ENCODE measurements around the gene ADAM19.
A peak's percentile ranks its signal among the peaks of the same experiment; 100 is the strongest.
"Not testable (repeated sequence)": the region's sequence is repeated elsewhere in the genome, so short reads cannot be mapped to it uniquely, and the experiment has no call there.

Gene ADAM19

GRCh38 chr5:157491471-157491995 lies 84.0 kb downstream of the ADAM19 start:
- no peak for DNase-seq

GRCh38 chr5:157487358-157487757 lies 88.2 kb downstream of the ADAM19 start:
- DNase-seq: no peak

GRCh38 chr5:157486861-157487260 lies 88.7 kb downstream of the ADAM19 start:
- DNase-seq: no peak

GRCh38 chr5:157486221-157486681 lies 89.3 kb downstream of the ADAM19 start:
- no peak for DNase-seq

GRCh38 chr5:157485811-157486210 lies 89.8 kb downstream of the ADAM19 start:
- no peak for DNase-seq

GRCh38 chr5:157485340-157485739 lies 90.2 kb downstream of the ADAM19 start:
- no peak for DNase-seq

- DNase-seq: peak in 5 of 58 donors; percentile 7 to 38 (median 15)
Observed at GRCh38 chr5:157484768-157485167, 90.8 kb downstream of the ADAM19 start.

GRCh38 chr5:157482702-157483101 lies 92.9 kb downstream of the ADAM19 start:
- DNase-seq: not testable (repeated sequence)

GRCh38 chr5:157481666-157482065 lies 93.9 kb downstream of the ADAM19 start:
- DNase-seq: no peak

- no peak for DNase-seq
Observed at GRCh38 chr5:157481265-157481664, 94.3 kb downstream of the ADAM19 start.

- DNase-seq: no peak
Observed at GRCh38 chr5:157479612-157480510, 95.7 kb downstream of the ADAM19 start.

- no peak for DNase-seq
Observed at GRCh38 chr5:157479166-157479565, 96.4 kb downstream of the ADAM19 start.

- no peak for DNase-seq
Observed at GRCh38 chr5:157478726-157479125, 96.8 kb downstream of the ADAM19 start.

GRCh38 chr5:157477814-157478494 lies 97.6 kb downstream of the ADAM19 start:
- DNase-seq: no peak

- DNase-seq: peak in 23 of 58 donors; percentile 7 to 58 (median 26)
Observed at GRCh38 chr5:157476702-157477408, 98.7 kb downstream of the ADAM19 start.

GRCh38 chr5:157475432-157475831 lies 100.1 kb downstream of the ADAM19 start:
- no peak for DNase-seq

- DNase-seq: no peak
Observed at GRCh38 chr5:157473383-157474320, 101.9 kb downstream of the ADAM19 start.

- peak in 2 of 58 donors; percentile 13 to 28 for DNase-seq
Observed at GRCh38 chr5:157471709-157472108, 103.9 kb downstream of the ADAM19 start.

- no peak for DNase-seq
Observed at GRCh38 chr5:157470631-157471030, 104.9 kb downstream of the ADAM19 start.

GRCh38 chr5:157469687-157470086 lies 105.9 kb downstream of the ADAM19 start:
- no peak for DNase-seq
